ENCODE measurements around the gene CADPS2. TPM values are rescaled to one million over a fixed set of nuclear protein-coding genes. Genes with fewer than 3 reads are reported as not detected.
"Not testable (repeated sequence)": the region's sequence is repeated elsewhere in the genome, so short reads cannot be mapped to it uniquely, and the experiment has no call there.

Gene CADPS2
- total RNA-seq, 2 donors from 2014 or later, result not detected

DNA sequence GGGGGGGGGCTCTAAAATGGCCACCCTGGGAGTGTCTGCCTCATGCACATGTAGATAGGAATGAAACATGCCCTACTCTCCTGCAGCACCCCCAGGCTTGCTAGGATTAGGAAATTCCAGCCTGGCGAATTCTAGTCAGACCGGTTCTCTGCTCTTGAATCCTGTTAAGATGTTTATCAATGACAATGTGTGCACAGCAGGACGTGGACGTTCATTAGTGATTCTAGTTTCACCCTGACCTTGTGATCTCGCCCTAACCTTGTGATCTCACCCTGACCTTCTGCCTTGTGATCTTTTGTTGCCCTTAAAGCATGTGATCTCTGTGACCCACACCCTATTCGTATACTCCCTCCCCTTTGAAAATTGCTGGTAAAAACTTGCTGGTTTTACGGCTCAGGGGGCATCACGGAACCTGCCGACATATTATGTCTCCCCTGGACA, 207.0 kb downstream of the CADPS2 start:
- H3K27ac Mint-ChIP-seq; ATAC-seq; DNase-seq (ENCODE audit: low spot score in 2 of 2); H3K36me3 Mint-ChIP-seq: not testable (repeated sequence)
- H3K9me3 Mint-ChIP-seq, result peaks cover 18 to 19% of the 10 kb centered on the region in 2 donors

- Mint-ChIP-seq H3K27ac (no peak overlapping the region), H3K36me3 (no peaks in the 10 kb centered on the region), H3K9me3 (peaks cover 15 to 18% of the 10 kb centered on the region in 2 donors)
- DNase-seq (ENCODE audit: low spot score in 2 of 2) (no peak), ATAC-seq (no peak)
These were observed 209.1 kb downstream of the CADPS2 start for GRCh38 chr7:122677149-122677548.

GRCh38 chr7:122676466-122676865, 209.8 kb downstream of the CADPS2 start:
- Mint-ChIP-seq H3K36me3 (no peaks in the 10 kb centered on the region), H3K27ac (no peak overlapping the region), H3K9me3 (peaks cover 17 to 18% of the 10 kb centered on the region in 2 donors)
- no peak for ATAC-seq
- DNase-seq (ENCODE audit: low spot score in 2 of 2), result no peak

DNA sequence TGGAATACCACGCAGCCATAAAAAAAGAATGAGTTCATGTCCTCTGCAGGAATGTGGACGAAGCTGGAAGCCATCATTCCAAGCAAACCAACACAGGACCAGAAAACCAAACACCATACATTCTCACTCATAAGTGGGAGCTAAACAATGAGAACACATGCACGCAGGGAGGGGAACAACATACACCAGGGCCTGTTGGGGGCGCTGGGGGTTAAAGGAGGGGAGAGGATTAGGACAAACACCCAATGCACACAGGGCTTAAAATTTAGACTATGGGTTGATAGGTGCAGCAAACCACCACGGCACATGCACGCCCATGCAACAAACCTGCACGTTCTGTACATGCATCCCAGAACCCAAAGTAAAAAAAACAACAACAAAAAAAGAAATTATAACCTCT, 210.6 kb downstream of the CADPS2 start:
- H3K9me3 Mint-ChIP-seq, result peaks cover 18 to 23% of the 10 kb centered on the region in 2 donors
- no peaks in the 10 kb centered on the region for H3K36me3 Mint-ChIP-seq
- H3K27ac Mint-ChIP-seq, result no peak overlapping the region
- ATAC-seq (no peak), DNase-seq (ENCODE audit: low spot score in 2 of 2) (no peak)

DNA sequence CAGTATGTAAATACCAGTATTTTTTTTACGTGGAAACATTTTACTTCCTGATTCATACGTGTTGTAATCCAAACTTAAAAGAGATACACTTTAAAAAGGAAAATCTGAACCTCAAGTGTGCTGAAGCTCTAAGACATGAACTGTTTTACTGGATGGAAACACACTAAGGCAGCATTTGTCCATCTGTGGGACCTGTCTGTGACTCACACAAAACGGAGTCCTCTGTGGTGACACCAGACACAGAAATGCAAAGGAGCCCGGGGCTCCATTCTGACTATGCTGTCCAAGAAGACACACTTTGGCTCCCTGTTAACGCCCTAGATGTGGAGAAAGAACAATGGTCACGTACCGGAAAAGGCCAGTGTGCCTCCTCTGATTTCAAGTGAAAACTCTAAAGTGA, 211.2 kb downstream of the CADPS2 start:
- DNase-seq (ENCODE audit: low spot score in 2 of 2) (no peak), ATAC-seq (no peak)
- H3K36me3 Mint-ChIP-seq, result no peaks in the 10 kb centered on the region
- no peak overlapping the region for H3K27ac Mint-ChIP-seq
- peaks cover 18 to 23% of the 10 kb centered on the region in 2 donors for H3K9me3 Mint-ChIP-seq

DNA sequence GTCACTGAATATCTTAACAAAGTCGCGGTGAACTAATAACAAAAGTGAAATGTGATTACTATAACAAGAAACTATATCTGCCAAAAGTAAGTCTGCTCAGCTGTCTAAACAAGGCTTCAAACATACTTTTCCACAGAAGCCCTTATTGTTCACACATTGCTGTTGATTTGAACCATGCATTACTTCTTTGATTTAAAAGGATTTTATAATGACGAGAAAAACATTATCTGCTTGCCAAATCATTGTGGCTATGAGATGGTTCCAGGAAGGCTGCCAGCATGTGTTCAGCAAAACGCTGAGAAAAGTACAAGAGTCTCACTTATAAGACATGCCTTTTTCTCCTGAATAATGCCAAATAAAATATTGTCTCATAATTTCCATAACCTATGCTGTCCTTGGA, 211.8 kb downstream of the CADPS2 start:
- ATAC-seq (no peak), DNase-seq (ENCODE audit: low spot score in 2 of 2) (no peak)
- Mint-ChIP-seq H3K27ac (no peak overlapping the region), H3K36me3 (no peaks in the 10 kb centered on the region), H3K9me3 (peaks cover 18 to 22% of the 10 kb centered on the region in 2 donors)

- ATAC-seq (no peak), DNase-seq (ENCODE audit: low spot score in 2 of 2) (no peak)
- Mint-ChIP-seq H3K36me3 (no peaks in the 10 kb centered on the region), H3K27ac (no peak overlapping the region), H3K9me3 (peaks cover 18 to 19% of the 10 kb centered on the region in 2 donors)
These were observed 212.3 kb downstream of the CADPS2 start for GRCh38 chr7:122673951-122674350.

GRCh38 chr7:122672536-122672935, 213.7 kb downstream of the CADPS2 start:
- no peak overlapping the region for H3K27ac Mint-ChIP-seq
- peaks cover 19 to 22% of the 10 kb centered on the region in 2 donors for H3K9me3 Mint-ChIP-seq
- no peaks in the 10 kb centered on the region for H3K36me3 Mint-ChIP-seq
- ATAC-seq, result no peak
- no peak for DNase-seq (ENCODE audit: low spot score in 2 of 2)

DNA sequence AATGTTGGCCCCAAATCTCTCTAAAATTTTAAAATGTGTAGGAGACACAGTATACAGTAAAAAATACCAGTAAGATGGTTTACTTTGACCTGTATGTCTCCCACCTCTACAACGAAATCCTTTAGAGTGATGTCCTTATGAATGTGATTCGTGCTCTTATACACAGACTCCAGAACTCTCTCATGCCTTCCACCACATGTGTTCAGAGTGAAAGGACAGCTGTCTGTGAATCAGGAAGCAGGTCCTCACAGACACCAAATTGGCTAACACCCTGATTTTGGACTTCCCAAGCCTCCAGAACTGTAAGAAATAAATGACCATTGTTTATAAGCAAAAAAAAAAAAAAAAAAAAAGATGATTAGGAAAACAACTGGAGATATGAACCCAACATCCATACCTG, 222.5 kb downstream of the CADPS2 start:
- Mint-ChIP-seq H3K27ac (no peak overlapping the region), H3K36me3 (no peaks in the 10 kb centered on the region), H3K9me3 (peaks cover 0 to 18% of the 10 kb centered on the region in 2 donors)
- DNase-seq (ENCODE audit: low spot score in 2 of 2) (no peak), ATAC-seq (no peak)

DNA sequence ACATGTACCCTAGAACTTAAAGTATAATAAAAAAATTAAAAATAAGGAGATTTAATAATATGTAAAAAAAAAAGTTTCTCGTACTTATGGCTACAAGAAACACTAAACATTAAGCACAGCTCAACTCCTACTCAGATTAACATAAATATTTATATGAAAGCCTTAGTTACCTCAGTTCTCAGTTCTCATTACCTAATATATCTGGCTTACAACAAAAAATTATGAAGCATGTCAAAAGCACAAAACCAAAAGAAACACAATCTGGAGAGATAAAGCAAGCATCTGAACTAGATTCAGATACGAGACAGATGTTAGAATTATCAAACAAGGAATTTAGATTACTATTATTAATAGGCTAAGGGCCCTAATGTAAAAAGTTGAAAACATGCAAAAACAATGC, 227.4 kb downstream of the CADPS2 start:
- Mint-ChIP-seq H3K36me3 (no peaks in the 10 kb centered on the region), H3K9me3 (peaks cover 2% of the 10 kb centered on the region in 2 donors), H3K27ac (no peak overlapping the region)
- no peak for DNase-seq (ENCODE audit: low spot score in 2 of 2)
- ATAC-seq, result no peak

DNA sequence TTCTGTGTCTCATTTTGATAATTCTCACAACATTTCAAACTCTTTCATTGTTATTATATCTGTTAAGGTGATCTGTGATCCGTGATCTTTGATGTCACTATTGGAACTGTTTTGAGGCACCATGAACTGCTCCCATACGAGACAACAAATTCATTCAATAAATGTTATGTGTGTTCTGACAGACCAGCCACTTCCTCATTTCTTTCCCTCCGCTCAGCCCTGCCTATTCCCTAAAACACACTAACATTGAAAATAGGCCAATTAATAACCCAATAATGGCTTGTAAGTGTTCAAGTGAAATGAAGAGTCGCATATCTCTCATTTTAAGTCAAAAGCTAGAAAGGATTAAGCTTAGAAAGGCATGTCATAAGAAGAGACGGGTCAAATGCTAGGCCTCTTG, 232.6 kb downstream of the CADPS2 start:
- H3K9me3 Mint-ChIP-seq, result peaks cover 5 to 6% of the 10 kb centered on the region in 2 donors
- ATAC-seq, result no peak
- no peaks in the 10 kb centered on the region for H3K36me3 Mint-ChIP-seq

DNA sequence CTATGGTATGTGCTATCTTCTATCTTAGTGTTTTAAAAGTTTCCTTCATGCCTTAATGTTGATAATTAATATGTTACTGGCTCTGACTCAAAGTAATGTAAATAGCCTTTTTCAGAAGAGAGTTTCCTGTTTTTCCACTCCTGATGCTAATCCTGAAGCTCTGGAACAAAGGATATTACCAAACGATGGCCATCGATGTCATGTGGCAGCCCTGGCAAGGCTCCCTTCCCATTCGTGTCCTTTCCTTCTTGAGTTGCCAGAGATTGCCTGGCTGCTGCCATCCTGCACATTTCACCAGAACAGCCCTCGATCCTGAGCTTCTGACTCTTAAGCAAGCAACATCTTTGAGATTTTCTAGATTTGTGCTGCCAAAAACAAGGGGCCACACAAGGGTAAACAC, 233.4 kb downstream of the CADPS2 start:
- ATAC-seq, result no peak
- no peak for DNase-seq (ENCODE audit: low spot score in 2 of 2)
- no peak overlapping the region for H3K27ac Mint-ChIP-seq
- peaks cover 5 to 6% of the 10 kb centered on the region in 2 donors for H3K9me3 Mint-ChIP-seq
- no peaks in the 10 kb centered on the region for H3K36me3 Mint-ChIP-seq

More for the DNA sequence above, 232.6 kb downstream of the CADPS2 start:
- no peak for DNase-seq (ENCODE audit: low spot score in 2 of 2)
- H3K27ac Mint-ChIP-seq, result no peak overlapping the region

GRCh38 chr7:122651451-122651850, 234.8 kb downstream of the CADPS2 start:
- Mint-ChIP-seq H3K36me3 (no peaks in the 10 kb centered on the region), H3K27ac (no peak overlapping the region), H3K9me3 (peaks cover 6 to 14% of the 10 kb centered on the region in 2 donors)
- DNase-seq (ENCODE audit: low spot score in 2 of 2), result no peak
- no peak for ATAC-seq

GRCh38 chr7:122643250-122643649, 243.0 kb downstream of the CADPS2 start:
- ATAC-seq, result no peak
- Mint-ChIP-seq H3K9me3 (peaks cover 4 to 25% of the 10 kb centered on the region in 2 donors), H3K36me3 (no peaks in the 10 kb centered on the region), H3K27ac (no peak overlapping the region)
- DNase-seq (ENCODE audit: low spot score in 2 of 2), result no peak

DNA sequence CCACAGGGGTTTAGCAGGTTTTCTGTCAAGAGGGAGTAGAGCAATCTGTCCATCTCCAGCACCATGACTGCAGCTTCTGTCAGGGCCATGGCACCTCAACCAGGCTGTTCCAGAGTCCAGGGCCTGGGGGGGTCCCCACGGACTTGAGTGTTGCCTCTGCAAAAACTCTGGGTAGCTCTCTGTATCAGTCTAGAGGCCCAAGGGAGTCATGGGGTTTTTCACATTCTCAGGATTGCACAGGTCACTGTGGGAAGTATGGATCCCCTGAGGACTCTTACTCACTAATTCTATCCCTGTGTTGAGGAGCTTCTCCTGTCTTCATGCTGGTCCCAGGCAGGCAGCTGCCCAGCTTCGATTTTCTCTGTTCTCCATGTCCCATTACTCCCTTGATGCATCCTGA, 247.8 kb downstream of the CADPS2 start:
- Mint-ChIP-seq H3K9me3 (peaks cover 15 to 29% of the 10 kb centered on the region in 2 donors), H3K27ac (no peak overlapping the region), H3K36me3 (no peaks in the 10 kb centered on the region)
- DNase-seq (ENCODE audit: low spot score in 2 of 2) (no peak), ATAC-seq (no peak)

- H3K36me3 Mint-ChIP-seq, result no peaks in the 10 kb centered on the region
These were observed 248.5 kb downstream of the CADPS2 start for GRCh38 chr7:122637784-122638183.

GRCh38 chr7:122635481-122635880, 250.8 kb downstream of the CADPS2 start:
- not testable (repeated sequence) for ATAC-seq, H3K36me3 Mint-ChIP-seq
- H3K9me3 Mint-ChIP-seq, result peaks cover 16 to 32% of the 10 kb centered on the region in 2 donors

More at GRCh38 chr7:122637784-122638183, 248.5 kb downstream of the CADPS2 start:
- DNase-seq (ENCODE audit: low spot score in 2 of 2) (no peak), ATAC-seq (no peak)
- Mint-ChIP-seq H3K9me3 (peaks cover 15 to 32% of the 10 kb centered on the region in 2 donors), H3K27ac (no peak overlapping the region)

DNA sequence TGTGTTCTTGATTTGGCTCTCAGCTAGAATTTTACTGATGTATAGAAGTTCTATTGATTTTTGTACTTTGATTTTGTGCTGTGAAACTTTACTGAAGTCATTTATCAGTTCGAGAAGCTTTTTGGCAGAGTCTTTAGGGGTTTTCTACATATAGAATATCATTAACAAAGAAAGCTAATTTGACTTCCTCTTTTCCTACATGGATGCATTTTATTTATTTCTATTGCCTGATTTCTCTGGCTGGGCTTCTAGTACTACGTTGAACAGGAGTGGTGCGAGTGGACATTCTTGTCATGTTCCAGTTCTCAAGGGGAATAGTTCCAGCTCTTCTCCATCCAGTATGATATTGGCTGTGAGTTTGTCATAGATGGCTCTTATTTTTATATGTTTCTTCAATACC, 252.8 kb downstream of the CADPS2 start:
- DNase-seq (ENCODE audit: low spot score in 2 of 2) (no peak), ATAC-seq (no peak)
- Mint-ChIP-seq H3K36me3 (no peaks in the 10 kb centered on the region), H3K27ac (no peak overlapping the region), H3K9me3 (peaks cover 18 to 22% of the 10 kb centered on the region in 2 donors)

More at GRCh38 chr7:122635481-122635880, 250.8 kb downstream of the CADPS2 start:
- DNase-seq (ENCODE audit: low spot score in 2 of 2); H3K27ac Mint-ChIP-seq: not testable (repeated sequence)
